NCI-H146 treated with DMSO at 0.1 percent for 48 hours (cell line): ENCODE results near the gene EGLN2.
"Not testable (repeated sequence)": the region's sequence is repeated elsewhere in the genome, so short reads cannot be mapped to it uniquely, and the experiment has no call there.

Experiments used
- DNase-seq: peaks from one replicate; lab custom pipeline; 2025; ENCODE audit not compliant: unreplicated experiment; lab: John Stamatoyannopoulos, UW

The EGLN2 gene

GRCh38 chr19:40776364-40776763 is 22.6 kb upstream of the EGLN2 start:
- DNase-seq: no peak

- peak; percentile 97 for DNase-seq
Measured at GRCh38 chr19:40776932-40777644, 21.9 kb upstream of the EGLN2 start.

- no peak for DNase-seq
Measured at GRCh38 chr19:40777645-40777936, 21.4 kb upstream of the EGLN2 start.

- peak; percentile 100 for DNase-seq
Measured at GRCh38 chr19:40777937-40778705, 20.9 kb upstream of the EGLN2 start, which contains the start of gene RAB4B. Gene RAB4B (plus strand): TSS chr19:40778247. CDS start chr19:40778376, 129 bp downstream.

GRCh38 chr19:40778706-40779284 is 20.2 kb upstream of the EGLN2 start:
- no peak for DNase-seq

- DNase-seq: no peak
Measured at GRCh38 chr19:40780582-40780981, 18.4 kb upstream of the EGLN2 start.

GRCh38 chr19:40781140-40781539 is 17.9 kb upstream of the EGLN2 start:
- no peak for DNase-seq

- DNase-seq: no peak
Measured at GRCh38 chr19:40783711-40784110, 15.3 kb upstream of the EGLN2 start.

GRCh38 chr19:40784146-40784545 is 14.8 kb upstream of the EGLN2 start:
- not testable (repeated sequence) for DNase-seq

GRCh38 chr19:40785526-40785925 is 13.5 kb upstream of the EGLN2 start:
- DNase-seq: no peak

- DNase-seq: no peak
Measured at GRCh38 chr19:40786060-40787037, 12.6 kb upstream of the EGLN2 start.

- DNase-seq: no peak
Measured at GRCh38 chr19:40791349-40791748, 7.6 kb upstream of the EGLN2 start.

- DNase-seq: no peak
Measured at GRCh38 chr19:40791996-40792395, 7.0 kb upstream of the EGLN2 start.

GRCh38 chr19:40797166-40797962 is 1.6 kb upstream of the EGLN2 start:
- DNase-seq: no peak

- peak; percentile 51 for DNase-seq
Measured at GRCh38 chr19:40797963-40798682, 868 bp upstream of the EGLN2 start.

- peak; percentile 6 for DNase-seq
Measured at GRCh38 chr19:40799558-40800338, 757 bp downstream of the EGLN2 start.

- no peak for DNase-seq
Measured at GRCh38 chr19:40800339-40800996, 1.5 kb downstream of the EGLN2 start.

- no peak for DNase-seq
Measured at GRCh38 chr19:40800997-40801377, 2.0 kb downstream of the EGLN2 start.
